Measurements from ENCODE around the gene ZIC4. TPM values are rescaled to one million over a fixed set of nuclear protein-coding genes. Genes with fewer than 3 reads are reported as not detected.

ZIC4 gene
- total RNA-seq, 1 donor, result not detected

DNA sequence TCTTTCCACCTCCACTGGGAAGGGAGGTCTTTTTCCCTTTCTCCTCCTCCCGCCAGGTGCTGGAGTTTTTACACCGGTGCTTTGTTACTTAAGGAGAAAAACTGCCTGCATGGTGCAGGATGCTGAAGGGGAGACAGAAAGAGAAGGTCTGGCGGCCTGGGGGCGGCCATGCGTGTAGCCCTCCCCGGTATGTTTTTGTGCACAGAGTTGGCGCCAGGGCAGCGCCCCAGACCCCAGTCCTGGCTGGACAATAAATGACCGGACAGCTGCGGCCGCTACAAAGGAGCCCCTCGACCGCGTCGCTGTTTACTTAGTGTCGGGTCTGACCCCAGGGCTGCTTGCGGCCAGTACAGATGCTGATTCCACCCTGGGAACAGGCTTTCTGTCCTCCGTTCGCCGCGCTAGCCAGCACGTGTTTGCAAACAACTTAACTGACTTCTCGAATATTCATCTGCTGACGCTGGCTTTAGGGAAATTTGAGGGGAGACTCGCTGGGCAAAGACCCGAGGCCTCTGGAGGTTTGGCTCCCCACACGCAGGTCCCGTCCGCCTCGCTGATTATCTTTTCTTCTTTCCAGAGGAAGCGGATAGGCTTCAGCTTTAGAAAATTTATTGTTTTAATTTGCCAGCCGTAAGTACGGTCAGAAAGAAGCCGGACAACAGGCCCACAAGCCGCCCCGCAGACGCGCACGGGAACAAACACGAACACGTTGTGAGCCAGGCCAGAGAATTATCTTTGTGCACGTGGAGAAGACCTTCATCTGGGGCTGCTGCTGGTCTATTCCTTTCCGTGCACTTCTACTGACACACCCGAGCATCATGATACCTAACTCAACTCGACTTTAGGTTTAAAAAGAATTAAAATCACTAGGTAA is 46.9 kb downstream of the ZIC4 start:
- no peak for DNase-seq (ENCODE audit: low read depth)
- no peak overlapping the region for H3K4me3 ChIP-seq (ENCODE audit: low read depth, low read length)
- no peak for TF ChIP-seq CTCF (IDR thresholded peaks at IDR 0.05; ENCODE audit: insufficient read depth, low read depth, low read length)

DNA sequence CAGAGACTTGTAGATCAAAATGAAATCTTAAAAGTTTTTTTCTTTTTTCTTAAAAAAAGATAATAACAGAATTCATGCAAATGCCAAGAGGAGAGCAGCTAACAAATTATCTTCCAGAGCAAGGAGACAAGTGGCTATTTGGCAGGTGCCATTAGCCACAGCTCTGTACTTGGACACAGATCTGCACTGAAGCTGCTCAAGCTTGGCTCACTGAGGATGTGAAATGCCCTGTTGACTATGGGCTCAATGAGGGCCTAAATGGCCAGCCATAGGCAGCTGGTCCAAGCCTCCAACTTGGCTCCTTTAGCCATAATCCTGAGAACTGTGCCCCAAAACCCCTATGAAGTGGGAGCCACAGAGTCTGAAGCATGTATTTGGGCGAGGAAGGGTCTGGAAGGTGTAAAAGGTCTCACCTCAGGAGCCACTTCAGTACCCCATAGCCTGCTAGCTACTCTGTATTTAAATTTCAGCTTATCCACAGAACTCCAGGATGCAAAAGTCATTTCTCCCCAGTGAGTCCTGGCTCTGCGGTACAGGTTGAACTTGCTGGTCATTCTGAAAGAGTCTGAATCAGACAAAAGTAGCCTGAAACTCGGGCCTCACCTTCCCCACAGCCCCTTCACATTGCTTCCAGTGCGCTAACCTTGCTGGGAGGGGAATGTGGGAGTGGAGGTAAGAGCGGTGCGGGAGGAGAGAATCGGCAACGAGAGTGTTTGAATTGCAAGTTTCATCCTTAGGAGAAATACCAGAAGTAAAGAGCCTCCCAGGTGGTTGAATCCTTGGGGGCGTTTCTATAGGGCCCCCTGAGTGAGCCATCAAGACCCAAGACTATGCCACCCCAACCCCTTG is 48.0 kb downstream of the ZIC4 start:
- H3K4me3 ChIP-seq (ENCODE audit: low read depth, low read length), result no peak overlapping the region
- no peak for DNase-seq (ENCODE audit: low read depth)
- no peak for TF ChIP-seq CTCF (IDR thresholded peaks at IDR 0.05; ENCODE audit: insufficient read depth, low read depth, low read length)

DNA sequence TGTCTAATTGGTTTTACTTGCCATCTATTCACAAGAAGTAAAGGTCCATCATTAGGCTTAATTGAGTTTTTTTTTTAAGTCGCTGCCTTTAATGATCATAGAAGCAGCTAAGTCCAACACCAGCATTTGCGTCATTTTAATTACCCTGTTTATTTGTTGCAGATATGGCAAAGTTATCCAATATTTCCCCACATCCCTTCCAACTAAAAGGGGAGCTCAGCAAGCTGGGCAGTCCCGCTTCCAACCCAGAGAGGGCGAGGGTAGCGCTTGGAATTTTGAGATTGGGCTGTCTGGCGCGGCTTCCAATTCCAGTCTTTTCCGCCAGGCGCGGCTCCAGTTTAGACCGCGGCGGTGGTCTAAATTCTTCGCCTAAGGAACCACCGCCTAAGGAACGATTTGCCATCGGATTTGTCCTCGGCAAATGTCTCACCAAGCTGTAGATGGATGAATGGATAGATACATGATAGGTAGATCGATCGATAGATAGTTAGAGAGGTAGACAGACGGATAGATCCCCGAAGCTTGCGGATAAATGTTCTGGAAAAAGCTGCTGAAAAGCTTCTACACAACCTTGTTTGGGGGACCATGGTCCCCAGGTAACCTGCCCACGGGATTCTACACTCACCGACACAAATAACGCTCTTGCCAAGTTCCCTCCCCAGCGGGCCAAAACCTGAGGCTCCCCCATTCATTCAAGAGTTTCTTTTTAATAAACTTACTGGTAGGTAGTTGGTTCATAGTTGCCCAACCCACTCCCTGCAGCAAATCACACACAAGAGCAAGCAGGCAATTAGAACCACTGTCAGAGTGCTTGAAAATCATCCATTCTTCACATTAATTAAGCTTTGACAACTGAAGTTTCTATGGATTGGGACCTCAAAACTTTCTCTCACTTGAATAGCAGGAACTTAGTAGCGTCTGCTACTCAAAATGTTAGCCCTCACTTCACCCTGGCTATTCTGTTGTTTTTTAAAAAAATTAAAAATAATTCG is 49.1 kb downstream of the ZIC4 start:
- no peak for DNase-seq (ENCODE audit: low read depth)
- no peak for TF ChIP-seq CTCF (IDR thresholded peaks at IDR 0.05; ENCODE audit: insufficient read depth, low read depth, low read length)
- no peak overlapping the region for H3K4me3 ChIP-seq (ENCODE audit: low read depth, low read length)

DNA sequence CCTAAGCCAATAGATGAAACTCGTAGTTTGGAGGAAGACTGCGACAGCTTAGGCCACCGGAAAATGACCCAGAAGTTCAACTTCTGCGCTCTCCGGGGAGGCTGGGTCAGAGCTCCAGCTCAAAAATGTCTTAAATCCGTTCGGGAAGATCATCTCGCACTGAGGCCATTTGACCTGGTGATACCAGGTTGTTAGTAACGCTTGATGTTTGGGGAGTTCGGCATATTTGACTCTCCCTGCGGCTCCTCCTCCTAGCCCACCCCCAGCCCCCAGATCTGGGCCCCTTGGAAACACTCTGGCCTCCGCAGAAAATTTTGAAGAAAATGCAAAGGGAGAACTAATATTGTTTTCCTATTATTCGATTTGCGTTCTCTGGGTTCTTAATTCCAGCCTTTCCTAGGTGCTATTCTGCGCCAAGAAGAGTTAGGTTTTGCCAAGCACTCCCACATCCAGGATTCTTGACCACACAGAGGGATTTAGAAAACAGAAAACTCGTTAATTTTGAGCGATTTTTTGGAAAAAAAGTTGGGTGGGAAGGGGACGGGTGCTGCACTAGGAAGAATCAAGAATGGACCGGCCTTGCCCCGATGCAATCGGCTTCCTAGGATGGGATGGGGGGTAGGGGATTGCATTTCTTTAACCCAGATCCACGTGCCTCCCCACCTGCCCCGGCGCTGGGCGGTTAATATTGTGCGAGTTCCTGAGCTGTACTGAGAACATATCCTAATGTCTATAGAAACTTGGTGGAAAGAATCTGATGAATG is 50.0 kb downstream of the ZIC4 start:
- TF ChIP-seq CTCF (IDR thresholded peaks at IDR 0.05; ENCODE audit: insufficient read depth, low read depth, low read length), result no peak
- no peak overlapping the region for H3K4me3 ChIP-seq (ENCODE audit: low read depth, low read length)
- no peak for DNase-seq (ENCODE audit: low read depth)

DNA sequence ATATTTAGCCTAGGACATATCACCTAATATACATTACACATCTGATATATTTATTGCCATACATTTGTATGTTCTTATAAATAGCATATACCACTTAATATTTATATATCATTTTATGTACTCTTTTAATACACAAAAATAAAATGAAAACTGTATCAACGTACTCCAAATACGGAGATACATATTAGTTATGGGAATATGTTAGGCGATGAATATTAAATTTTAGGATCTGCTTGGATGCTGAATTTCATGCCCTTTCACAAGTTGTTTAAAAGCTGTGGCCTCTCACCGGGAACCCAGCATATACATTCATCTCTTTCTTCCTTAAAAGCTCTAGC is 50.6 kb downstream of the ZIC4 start:
- H3K4me3 ChIP-seq (ENCODE audit: low read depth, low read length), result no peak overlapping the region
- TF ChIP-seq CTCF (IDR thresholded peaks at IDR 0.05; ENCODE audit: insufficient read depth, low read depth, low read length), result no peak
- no peak for DNase-seq (ENCODE audit: low read depth)
